ENCODE measurements around the gene CUL2.

DNA sequence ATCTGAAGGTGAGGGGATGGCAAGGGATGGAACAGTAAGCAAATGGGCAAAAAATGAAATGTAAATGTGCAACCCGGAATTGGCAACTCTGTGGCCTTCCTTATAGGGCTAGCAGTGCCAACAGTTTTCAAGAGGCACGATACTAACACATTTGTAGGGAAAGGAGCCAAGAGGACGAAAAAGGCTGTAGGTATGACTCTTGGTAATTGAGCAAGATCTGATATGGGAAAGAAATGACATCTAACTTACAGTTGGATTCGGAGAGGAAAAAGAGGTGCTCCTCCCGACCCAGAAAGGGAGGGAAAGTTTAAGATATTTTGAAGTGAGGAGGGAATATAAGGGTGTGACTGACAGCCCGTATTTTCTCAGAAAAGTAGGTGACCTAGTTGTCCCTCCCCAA lies 34.4 kb upstream of the CUL2 start:
- no peak for TF ChIP-seq POLR2AphosphoS5 (IDR thresholded peaks at IDR 0.05)
- TF ChIP-seq, protein P1, sequence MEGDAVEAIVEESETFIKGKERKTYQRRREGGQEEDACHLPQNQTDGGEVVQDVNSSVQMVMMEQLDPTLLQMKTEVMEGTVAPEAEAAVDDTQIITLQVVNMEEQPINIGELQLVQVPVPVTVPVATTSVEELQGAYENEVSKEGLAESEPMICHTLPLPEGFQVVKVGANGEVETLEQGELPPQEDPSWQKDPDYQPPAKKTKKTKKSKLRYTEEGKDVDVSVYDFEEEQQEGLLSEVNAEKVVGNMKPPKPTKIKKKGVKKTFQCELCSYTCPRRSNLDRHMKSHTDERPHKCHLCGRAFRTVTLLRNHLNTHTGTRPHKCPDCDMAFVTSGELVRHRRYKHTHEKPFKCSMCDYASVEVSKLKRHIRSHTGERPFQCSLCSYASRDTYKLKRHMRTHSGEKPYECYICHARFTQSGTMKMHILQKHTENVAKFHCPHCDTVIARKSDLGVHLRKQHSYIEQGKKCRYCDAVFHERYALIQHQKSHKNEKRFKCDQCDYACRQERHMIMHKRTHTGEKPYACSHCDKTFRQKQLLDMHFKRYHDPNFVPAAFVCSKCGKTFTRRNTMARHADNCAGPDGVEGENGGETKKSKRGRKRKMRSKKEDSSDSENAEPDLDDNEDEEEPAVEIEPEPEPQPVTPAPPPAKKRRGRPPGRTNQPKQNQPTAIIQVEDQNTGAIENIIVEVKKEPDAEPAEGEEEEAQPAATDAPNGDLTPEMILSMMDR (IDR thresholded peaks at IDR 0.05 in 8 of 11, conservative IDR thresholded peaks at IDR 0.05 in 3 of 11), result no peak
- no peak for TF ChIP-seq POLR2A (IDR thresholded peaks at IDR 0.05)

Data from spleen (tissue), 7 donors.